SK-N-SH (cell line): Measurements from ENCODE around the gene RNF144B. TPM values are rescaled to one million over a fixed set of nuclear protein-coding genes. Genes with fewer than 3 reads are reported as not detected.

Source experiments
- CTCF ChIA-PET: fragments of 300-600, 350-600 bp; formaldehyde crosslinking; extraction: SDS; loops from one replicate; lab custom pipeline; 2021; lab: Yijun Ruan, JAX
- POLR2A ChIA-PET: fragments of 350-600 bp; sonication (Branson Sonifier 250); formaldehyde crosslinking; extraction: SDS; loops from one replicate; lab custom pipeline; 2020; ENCODE audit warnings: antibody characterized with exemption, inconsistent platforms; lab: Yijun Ruan, JAX
- DNase-seq: peaks from one replicate; pipeline ENCODE4 v3.0.0; 2012
- H2AFZ ChIP-seq: fragments of 200-600 bp; sonication (generic); 2 replicates; pipeline ENCODE4 v1.8.1; 2016; ENCODE audit warnings: antibody characterized with exemption, mild to moderate bottlenecking, low read depth
- H3F3A ChIP-seq: fragments of 200-600 bp; sonication (generic); replicated peaks from 2 replicates; pipeline ENCODE3; 2016; ENCODE audit warnings: antibody characterized with exemption, mild to moderate bottlenecking; ENCODE audit not compliant: insufficient read depth
- H3K27ac ChIP-seq, 2 experiments: fragments of 200-500 bp in 1 of 2; fragments of 200-600 bp in 1 of 2; sonication (Bioruptor generic) in 1 of 2; sonication (generic), shearing (Covaris generic) in 1 of 2; 2 replicates each; pipeline versions ENCODE4 v1.5.1 to v1.6.1; 2014 to 2016; ENCODE audit warnings: low read depth in 2 of 2, inconsistent platforms in 1 of 2, low read length in 1 of 2, mild to moderate bottlenecking in 1 of 2, mixed read lengths in 1 of 2
- H3K27me3 ChIP-seq: fragments of 200-600 bp; sonication (generic), shearing (Covaris generic); 2 replicates; pipeline ENCODE4 v1.6.1; 2016; ENCODE audit warnings: mixed run types; ENCODE audit not compliant: insufficient read depth
- H3K36me3 ChIP-seq, 2 experiments: fragments of 200-500 bp in 1 of 2; fragments of 200-600 bp in 1 of 2; sonication (Bioruptor generic) in 1 of 2; sonication (generic) in 1 of 2; replicated peaks in 1 of 2; 2 replicates each; pipeline versions ENCODE3 to v1.5.1; 2014 to 2016; ENCODE audit warnings: low read length in 1 of 2, mild to moderate bottlenecking in 1 of 2; ENCODE audit not compliant: insufficient read depth in 2 of 2, control insufficient read depth in 1 of 2
- H3K4me1 ChIP-seq, 2 experiments: fragments of 200-500 bp in 1 of 2; fragments of 200-600 bp in 1 of 2; sonication (Bioruptor generic) in 1 of 2; sonication (generic), shearing (Covaris generic) in 1 of 2; 2 replicates each; pipeline versions ENCODE4 v1.5.1 to v1.6.1; 2014 to 2016; ENCODE audit warnings: low read depth in 1 of 2, low read length in 1 of 2, mixed run types in 1 of 2; ENCODE audit not compliant: insufficient read depth in 2 of 2, control insufficient read depth in 1 of 2
- H3K4me2 ChIP-seq: fragments of 200-600 bp; sonication (generic), shearing (Covaris generic); 2 replicates; pipeline ENCODE4 v1.6.1; 2017; ENCODE audit warnings: mixed run types
- H3K4me3 ChIP-seq, 2 experiments: fragments of 200-500 bp in 1 of 2; fragments of 200-600 bp in 1 of 2; sonication (Bioruptor generic) in 1 of 2; sonication (generic), shearing (Covaris generic) in 1 of 2; 2 replicates each; pipeline versions ENCODE4 v1.5.1 to v1.8.1; 2014 to 2016; ENCODE audit warnings: low read depth in 2 of 2, inconsistent platforms in 1 of 2, low read length in 1 of 2, mild to moderate bottlenecking in 1 of 2, mixed read lengths in 1 of 2, moderate library complexity in 1 of 2
- H3K79me2 ChIP-seq: fragments of 200-600 bp; sonication (generic); 2 replicates; pipeline ENCODE4 v1.8.1; 2017; ENCODE audit warnings: mild to moderate bottlenecking; ENCODE audit not compliant: insufficient read depth
- H3K9ac ChIP-seq: fragments of 200-600 bp; sonication (generic); 2 replicates; pipeline ENCODE4 v1.6.1; 2017; ENCODE audit warnings: mixed run types
- H3K9me2 ChIP-seq: fragments of 200-600 bp; sonication (generic); 2 replicates; pipeline ENCODE4 v1.6.1; 2017; ENCODE audit warnings: mixed run types
- H3K9me3 ChIP-seq: fragments of 200-600 bp; sonication (generic); 2 replicates; pipeline ENCODE4 v1.6.1; 2017; ENCODE audit warnings: mixed run types, mild to moderate bottlenecking, moderate library complexity
- H4K20me1 ChIP-seq: fragments of 200-600 bp; sonication (generic); 2 replicates; pipeline ENCODE4 v1.6.1; 2017; ENCODE audit warnings: mild to moderate bottlenecking, mixed run types; ENCODE audit not compliant: insufficient read depth
- EP300 ChIP-seq, 2 experiments: IDR thresholded peaks; 2 replicates each; pipeline versions ENCODE4 v1.4.0 to v1.6.1; 2012; ENCODE audit warnings: borderline replicate concordance in 1 of 2, low read depth in 1 of 2, low read length in 1 of 2
- EZH2phosphoT487 ChIP-seq: fragments of 200-600 bp; sonication (generic); IDR thresholded peaks from 2 replicates; pipeline ENCODE4 v1.6.1; 2017; ENCODE audit warnings: low read depth, mixed run types, mild to moderate bottlenecking, antibody characterized with exemption, moderate library complexity, borderline replicate concordance
- FOSL2 ChIP-seq: IDR thresholded peaks from 2 replicates; pipeline ENCODE4 v1.4.0; 2012; ENCODE audit warnings: low read depth, mild to moderate bottlenecking, moderate library complexity, borderline replicate concordance
- GABPA ChIP-seq: IDR thresholded peaks from 2 replicates; pipeline ENCODE4 v1.4.0; 2012; ENCODE audit warnings: low read depth, mild to moderate bottlenecking
- JUND ChIP-seq: IDR thresholded peaks from 2 replicates; pipeline ENCODE4 v1.4.0; 2012
- NFIC ChIP-seq: IDR thresholded peaks from 2 replicates; pipeline ENCODE4 v1.4.0; 2012; ENCODE audit warnings: borderline replicate concordance
- REST ChIP-seq: IDR thresholded peaks from 2 replicates; pipeline ENCODE4 v1.6.1; 2012; ENCODE audit warnings: mild to moderate bottlenecking, low read depth, low read length, moderate library complexity
- SIN3A ChIP-seq: IDR thresholded peaks from 2 replicates; pipeline ENCODE4 v1.6.1; 2012; ENCODE audit warnings: low read depth, mild to moderate bottlenecking, low read length, moderate library complexity, borderline replicate concordance
- TCF12 ChIP-seq: IDR thresholded peaks from 2 replicates; pipeline ENCODE4 v1.4.0; 2012
- TEAD4 ChIP-seq: IDR thresholded peaks from 2 replicates; pipeline ENCODE4 v1.4.0; 2012; ENCODE audit warnings: mild to moderate bottlenecking, borderline replicate concordance; ENCODE audit not compliant: insufficient read depth
- USF1 ChIP-seq: IDR thresholded peaks from 2 replicates; pipeline ENCODE4 v1.4.0; 2012; ENCODE audit warnings: low read depth, borderline replicate concordance
- USF2 ChIP-seq: fragments of 150-350 bp; IDR thresholded peaks from 2 replicates; pipeline ENCODE4 v1.6.1; 2017; ENCODE audit warnings: antibody characterized with exemption, low read length, low read depth, borderline replicate concordance
- WGBS: methylation state at CpG from one replicate; pipeline ENCODE4 v1.1.6; 2017; ENCODE audit warnings: low lambda C conversion rate; 5-methylcytosine and 5-hydroxymethylcytosine counted together
- polyA plus RNA-seq, 3 experiments: library from polyadenylated mRNA; depleted of rRNA; stranded (reverse); fragments of >200 nt; gene quantifications; 2 replicates each; pipeline ENCODE4 v1.2.3, GENCODE V29; 2012
- TF ChIP-seq, protein P1 (sequence below): fragments of 200-600 bp; sonication (generic); IDR thresholded peaks from 2 replicates; pipeline ENCODE4 v1.6.1; 2017; ENCODE audit warnings: antibody characterized with exemption, mild to moderate bottlenecking, moderate library complexity
- TF ChIP-seq, protein P2 (sequence below): IDR thresholded peaks from 2 replicates; pipeline ENCODE4; 2012

The RNF144B gene
- polyA plus RNA-seq, 1 of the 3 experiments (the other 2 are of a cell fraction), result 1.2 TPM

GRCh38 chr6:18342223-18342622 is 44.9 kb upstream of the RNF144B start:
- Histone ChIP-seq H4K20me1 (no peaks in the 10 kb centered on the region), H2AFZ (no peak overlapping the region), H3K4me2 (no peak overlapping the region), H3K27me3 (no peaks in the 10 kb centered on the region), H3K9me2 (no peaks in the 10 kb centered on the region), H3K36me3 (no peaks in the 10 kb centered on the region), H3K27ac (no peak overlapping the region), H3K9me3 (no peaks in the 10 kb centered on the region), H3K9ac (no peak overlapping the region), H3F3A (no peaks in the 10 kb centered on the region), H3K79me2 (no peaks in the 10 kb centered on the region), H3K4me1 (no peaks in the 10 kb centered on the region), H3K4me3 (no peak overlapping the region)
- ChIA-PET CTCF (no interaction called here), POLR2A (no interaction called here)
- WGBS, result 55% methylated on average over 3 of the region's 3 CpGs
- TF ChIP-seq EP300 (IDR thresholded peaks at IDR 0.05; ENCODE audit: borderline replicate concordance in 1 of 2, low read depth in 1 of 2, low read length in 1 of 2) (no peak), NFIC (no peak), SIN3A (no peak), USF2 (no peak), TEAD4 (no peak), GABPA (no peak), USF1 (no peak)
- TF ChIP-seq, protein P1, sequence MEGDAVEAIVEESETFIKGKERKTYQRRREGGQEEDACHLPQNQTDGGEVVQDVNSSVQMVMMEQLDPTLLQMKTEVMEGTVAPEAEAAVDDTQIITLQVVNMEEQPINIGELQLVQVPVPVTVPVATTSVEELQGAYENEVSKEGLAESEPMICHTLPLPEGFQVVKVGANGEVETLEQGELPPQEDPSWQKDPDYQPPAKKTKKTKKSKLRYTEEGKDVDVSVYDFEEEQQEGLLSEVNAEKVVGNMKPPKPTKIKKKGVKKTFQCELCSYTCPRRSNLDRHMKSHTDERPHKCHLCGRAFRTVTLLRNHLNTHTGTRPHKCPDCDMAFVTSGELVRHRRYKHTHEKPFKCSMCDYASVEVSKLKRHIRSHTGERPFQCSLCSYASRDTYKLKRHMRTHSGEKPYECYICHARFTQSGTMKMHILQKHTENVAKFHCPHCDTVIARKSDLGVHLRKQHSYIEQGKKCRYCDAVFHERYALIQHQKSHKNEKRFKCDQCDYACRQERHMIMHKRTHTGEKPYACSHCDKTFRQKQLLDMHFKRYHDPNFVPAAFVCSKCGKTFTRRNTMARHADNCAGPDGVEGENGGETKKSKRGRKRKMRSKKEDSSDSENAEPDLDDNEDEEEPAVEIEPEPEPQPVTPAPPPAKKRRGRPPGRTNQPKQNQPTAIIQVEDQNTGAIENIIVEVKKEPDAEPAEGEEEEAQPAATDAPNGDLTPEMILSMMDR, result no peak
- TF ChIP-seq, protein P2, sequence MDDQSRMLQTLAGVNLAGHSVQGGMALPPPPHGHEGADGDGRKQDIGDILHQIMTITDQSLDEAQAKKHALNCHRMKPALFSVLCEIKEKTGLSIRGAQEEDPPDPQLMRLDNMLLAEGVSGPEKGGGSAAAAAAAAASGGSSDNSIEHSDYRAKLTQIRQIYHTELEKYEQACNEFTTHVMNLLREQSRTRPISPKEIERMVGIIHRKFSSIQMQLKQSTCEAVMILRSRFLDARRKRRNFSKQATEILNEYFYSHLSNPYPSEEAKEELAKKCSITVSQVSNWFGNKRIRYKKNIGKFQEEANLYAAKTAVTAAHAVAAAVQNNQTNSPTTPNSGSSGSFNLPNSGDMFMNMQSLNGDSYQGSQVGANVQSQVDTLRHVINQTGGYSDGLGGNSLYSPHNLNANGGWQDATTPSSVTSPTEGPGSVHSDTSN, result no peak
- DNase-seq, result no peak

- CTCF ChIA-PET, result interaction anchor here (1.0 kb wide), 1 partner anchor 162 kb away, joined by 4 read pairs; no protein-coding TSS in a partner anchor
Observed at GRCh38 chr6:18343741-18344140, 43.4 kb upstream of the RNF144B start.

More at GRCh38 chr6:18343741-18344140, 43.4 kb upstream of the RNF144B start:
- Histone ChIP-seq H4K20me1 (no peaks in the 10 kb centered on the region), H3K4me1 (no peaks in the 10 kb centered on the region), H2AFZ (no peak overlapping the region; the same call in 1 of the 2 replicates), H3K36me3 (no peaks in the 10 kb centered on the region), H3K9me3 (no peaks in the 10 kb centered on the region), H3K27ac (peak overlapping the region in 1 of 2 experiments; percentile 16; a peak in 1 of 4 replicates)
- DNase-seq, result no peak
- TF ChIP-seq, protein P2, result peak; percentile 44
- no peak for TF ChIP-seq EP300 (IDR thresholded peaks at IDR 0.05; ENCODE audit: borderline replicate concordance in 1 of 2, low read depth in 1 of 2, low read length in 1 of 2)
- 0 out of 2 replicates have a peak, but pooled peaks have one; percentile 24 for TF ChIP-seq REST
- 0 out of 2 replicates have a peak, but pooled peaks have one; percentile 15 for TF ChIP-seq TCF12
- peak; percentile 76; the same call in 1 of the 2 replicates for TF ChIP-seq FOSL2
- peak; percentile 41; the same call in 1 of the 2 replicates for TF ChIP-seq JUND
- no peak for TF ChIP-seq EZH2phosphoT487
- TF ChIP-seq, all 33 proteins: peak for 5
- no peak overlapping the region for H3K4me3 ChIP-seq
- no peaks in the 10 kb centered on the region for H3K27me3 ChIP-seq
- H3F3A ChIP-seq, result no peaks in the 10 kb centered on the region
- no peaks in the 10 kb centered on the region for H3K79me2 ChIP-seq
- POLR2A ChIA-PET, result no interaction called here
- no peak overlapping the region for H3K9ac ChIP-seq
- H3K9me2 ChIP-seq, result no peaks in the 10 kb centered on the region
- no peak overlapping the region for H3K4me2 ChIP-seq
- 0% methylated on average over 2 of the region's 2 CpGs for WGBS
